OCI-LY7 (cell line): ENCODE data around the gene ZNF792. TPM values are rescaled to one million over a fixed set of nuclear protein-coding genes. Genes with fewer than 3 reads are reported as not detected.

Experiments used
- BruUV-seq: library from RNA; stranded (reverse); fragments of 400-500 nt; replicated peaks from 2 replicates; lab custom pipeline; 2021; lab: Mats Ljungman, UMichigan
- CTCF ChIA-PET: fragments of 300-600 bp; sonication (Branson Sonifier 250); formaldehyde crosslinking; loops from one replicate; lab custom pipeline; 2022; ENCODE audit warnings: antibody characterized with exemption; ENCODE audit not compliant: unreplicated experiment; lab: Charles Lee
- POLR2A ChIA-PET: fragments of 300-600 bp; sonication (Branson Sonifier 250); formaldehyde crosslinking; loops from one replicate; lab custom pipeline; 2022; ENCODE audit warnings: antibody characterized with exemption; lab: Charles Lee
- DNase-seq: peaks from one replicate; pipeline ENCODE4 v3.0.0-alpha.2; 2015; ENCODE audit warnings: low spot score
- H2AFZ ChIP-seq: fragments of 200-600 bp; sonication (generic), shearing (Covaris generic); 2 replicates; pipeline ENCODE4 v1.6.1; 2014; ENCODE audit warnings: mild to moderate bottlenecking, antibody characterized with exemption, low read length, moderate library complexity
- H3K27ac ChIP-seq: fragments of 200-600 bp; sonication (generic); 2 replicates; pipeline ENCODE4 v1.5.1; 2014; ENCODE audit warnings: mixed run types, low read depth, mild to moderate bottlenecking, moderate library complexity, low read length, inconsistent platforms; ENCODE audit not compliant: poor library complexity, severe bottlenecking
- H3K36me3 ChIP-seq: fragments of 200-600 bp; sonication (generic); 2 replicates; pipeline ENCODE4 v1.6.1; 2014; ENCODE audit warnings: mild to moderate bottlenecking, antibody characterized with exemption, low read length, moderate library complexity, mixed read lengths; ENCODE audit not compliant: insufficient read depth
- H3K4me1 ChIP-seq: fragments of 200-600 bp; sonication (generic); 2 replicates; pipeline ENCODE4 v1.5.1; 2014; ENCODE audit warnings: mild to moderate bottlenecking, low read length; ENCODE audit not compliant: insufficient read depth, poor library complexity, severe bottlenecking
- H3K4me2 ChIP-seq: fragments of 200-600 bp; sonication (generic); 2 replicates; pipeline ENCODE4 v1.6.1; 2014; ENCODE audit warnings: mild to moderate bottlenecking, low read length
- H3K4me3 ChIP-seq: fragments of 200-600 bp; sonication (generic); 2 replicates; pipeline ENCODE4 v1.5.1; 2014; ENCODE audit warnings: mild to moderate bottlenecking, low read depth, low read length; ENCODE audit not compliant: poor library complexity, severe bottlenecking
- H3K79me2 ChIP-seq: fragments of 200-600 bp; sonication (generic); 2 replicates; pipeline ENCODE4 v1.6.1; 2016; ENCODE audit warnings: low read depth, mild to moderate bottlenecking, low read length, moderate library complexity, mixed read lengths; ENCODE audit not compliant: insufficient read depth
- H3K9me2 ChIP-seq: fragments of 200-600 bp; sonication (generic); 2 replicates; pipeline ENCODE4 v1.6.1; 2016; ENCODE audit warnings: mild to moderate bottlenecking, low read length, mixed read lengths; ENCODE audit not compliant: insufficient read depth
- H3K9me3 ChIP-seq: fragments of 200-600 bp; sonication (generic); 2 replicates; pipeline ENCODE4 v1.6.1; 2014; ENCODE audit warnings: mild to moderate bottlenecking, mixed run types, low read length, mixed read lengths
- H4K20me1 ChIP-seq: fragments of 200-600 bp; sonication (generic); 2 replicates; pipeline ENCODE4 v1.6.1; 2014; ENCODE audit warnings: mild to moderate bottlenecking, antibody characterized with exemption, low read length, moderate library complexity, mixed read lengths; ENCODE audit not compliant: insufficient read depth
- EZH2phosphoT487 ChIP-seq: fragments of 200-600 bp; sonication (generic); IDR thresholded peaks from 2 replicates; pipeline ENCODE4 v1.6.1; 2018; ENCODE audit warnings: low read depth, borderline replicate concordance, mild to moderate bottlenecking, mixed run types, antibody characterized with exemption, low read length, moderate library complexity, mixed read lengths
- intact Hi-C: fragments of 100-400 bp; cut with micrococcal nuclease; formaldehyde crosslinking; loops from one replicate; pipeline ENCODE4 v1.10.0; 2022; ENCODE audit not compliant: unreplicated experiment
- total RNA-seq, 2 experiments: library from RNA; depleted of rRNA in 1 of 2; stranded (reverse); fragments of >200 nt in 1 of 2; shearing (Covaris generic) in 1 of 2; gene quantifications; 2 replicates each; pipeline ENCODE4 v1.2.3, GENCODE V29; 2014 to 2022
- TF ChIP-seq, protein P1 (sequence below): fragments of 200-600 bp; sonication (generic); conservative IDR thresholded peaks from 2 replicates; pipeline ENCODE4 v1.5.1; 2014; ENCODE audit warnings: mild to moderate bottlenecking, antibody characterized with exemption, low read length, moderate library complexity, mixed read lengths

The ZNF792 gene
- total RNA-seq, 2 experiments from 2014 or later = 8.0 to 9.5 TPM

DNA sequence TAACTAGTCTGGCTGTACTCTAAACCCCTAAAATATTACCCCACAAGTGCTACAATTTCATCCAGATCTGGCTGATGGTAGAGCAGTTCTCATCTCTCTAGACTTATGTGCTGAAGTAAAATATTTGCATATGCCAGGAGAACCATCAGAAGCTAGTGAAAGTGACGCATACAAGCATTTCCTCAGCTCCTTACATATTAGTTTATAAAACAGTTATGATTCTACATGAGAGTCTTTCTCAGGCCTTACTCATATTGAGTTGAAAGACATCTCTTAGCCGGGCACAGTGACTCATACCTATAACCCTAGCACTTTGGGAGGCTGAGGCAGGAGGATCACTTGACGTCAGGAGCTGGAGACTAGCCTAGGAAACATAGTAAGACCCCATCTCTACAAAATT lies 53.3 kb downstream of the ZNF792 start:
- ChIA-PET POLR2A (interaction anchor here (0.6 kb wide), 1 partner anchor 52 kb away, joined by 3 read pairs; no protein-coding TSS in a partner anchor), CTCF (no interaction called here)
- Histone ChIP-seq H3K36me3 (no peaks in the 10 kb centered on the region), H3K4me2 (no peak overlapping the region), H3K79me2 (no peaks in the 10 kb centered on the region), H3K9me3 (no peaks in the 10 kb centered on the region), H3K4me1 (no peaks in the 10 kb centered on the region), H4K20me1 (no peaks in the 10 kb centered on the region), H2AFZ (no peak overlapping the region), H3K4me3 (no peak overlapping the region), H3K9me2 (no peaks in the 10 kb centered on the region), H3K27ac (no peak overlapping the region)
- intact Hi-C loops = no loop called here
- DNase-seq = no peak
- no TSS peak for BruUV-seq
- TF ChIP-seq, protein P1, sequence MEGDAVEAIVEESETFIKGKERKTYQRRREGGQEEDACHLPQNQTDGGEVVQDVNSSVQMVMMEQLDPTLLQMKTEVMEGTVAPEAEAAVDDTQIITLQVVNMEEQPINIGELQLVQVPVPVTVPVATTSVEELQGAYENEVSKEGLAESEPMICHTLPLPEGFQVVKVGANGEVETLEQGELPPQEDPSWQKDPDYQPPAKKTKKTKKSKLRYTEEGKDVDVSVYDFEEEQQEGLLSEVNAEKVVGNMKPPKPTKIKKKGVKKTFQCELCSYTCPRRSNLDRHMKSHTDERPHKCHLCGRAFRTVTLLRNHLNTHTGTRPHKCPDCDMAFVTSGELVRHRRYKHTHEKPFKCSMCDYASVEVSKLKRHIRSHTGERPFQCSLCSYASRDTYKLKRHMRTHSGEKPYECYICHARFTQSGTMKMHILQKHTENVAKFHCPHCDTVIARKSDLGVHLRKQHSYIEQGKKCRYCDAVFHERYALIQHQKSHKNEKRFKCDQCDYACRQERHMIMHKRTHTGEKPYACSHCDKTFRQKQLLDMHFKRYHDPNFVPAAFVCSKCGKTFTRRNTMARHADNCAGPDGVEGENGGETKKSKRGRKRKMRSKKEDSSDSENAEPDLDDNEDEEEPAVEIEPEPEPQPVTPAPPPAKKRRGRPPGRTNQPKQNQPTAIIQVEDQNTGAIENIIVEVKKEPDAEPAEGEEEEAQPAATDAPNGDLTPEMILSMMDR = no peak
- no peak for TF ChIP-seq EZH2phosphoT487

Other genes starting within 250 kb of the ZNF792 start
- 13.0 and 18.8 TPM in 2 replicates for gene ZNF181, start 230.0 kb downstream of the ZNF792 start, total RNA-seq (2014; rRNA removed; shearing (Covaris generic))
- 8.3 and 10.4 TPM in 2 replicates for gene ZNF181, start 230.0 kb downstream of the ZNF792 start, total RNA-seq (2022)
- 0.44 and 3.0 TPM in 2 replicates for gene ZNF599, start 191.0 kb downstream of the ZNF792 start, total RNA-seq (2014; rRNA removed; shearing (Covaris generic))
- 2.8 and 3.3 TPM in 2 replicates for gene ZNF599, start 191.0 kb downstream of the ZNF792 start, total RNA-seq (2022)
- not detected in 2 replicates for gene ZNF30, start 37.3 kb downstream of the ZNF792 start, total RNA-seq (2014; rRNA removed; shearing (Covaris generic))
- gene ZNF30, start 37.3 kb downstream of the ZNF792 start, total RNA-seq (2022) = not detected in 2 replicates
- gene GRAMD1A, start 36.1 kb upstream of the ZNF792 start, total RNA-seq (2014; rRNA removed; shearing (Covaris generic)) = 67.9 and 84.2 TPM in 2 replicates
- gene GRAMD1A, start 36.1 kb upstream of the ZNF792 start, total RNA-seq (2022) = 124 and 133 TPM in 2 replicates
- gene SCN1B, start 66.2 kb upstream of the ZNF792 start, total RNA-seq (2014; rRNA removed; shearing (Covaris generic)) = 0.41 and 0.59 TPM in 2 replicates
- gene SCN1B, start 66.2 kb upstream of the ZNF792 start, total RNA-seq (2022) = 3.1 and 3.6 TPM in 2 replicates
- 0.19 TPM in 1 of 2 replicates, not detected in the other for gene HPN, start 77.5 kb upstream of the ZNF792 start, total RNA-seq (2014; rRNA removed; shearing (Covaris generic))
- 0.17 TPM in 1 of 2 replicates, not detected in the other for gene HPN, start 77.5 kb upstream of the ZNF792 start, total RNA-seq (2022)
- 0.35 TPM in 1 of 2 replicates, not detected in the other for gene FXYD3, start 151.6 kb upstream of the ZNF792 start, total RNA-seq (2014; rRNA removed; shearing (Covaris generic))
- gene FXYD3, start 151.6 kb upstream of the ZNF792 start, total RNA-seq (2022) = 0.88 TPM in 1 of 2 replicates, not detected in the other
- gene LGI4, start 170.8 kb upstream of the ZNF792 start, total RNA-seq (2014; rRNA removed; shearing (Covaris generic)) = 0.28 and 1.1 TPM in 2 replicates
- 2.7 and 5.9 TPM in 2 replicates for gene LGI4, start 170.8 kb upstream of the ZNF792 start, total RNA-seq (2022)
- gene FXYD1, start 174.6 kb upstream of the ZNF792 start, total RNA-seq (2014; rRNA removed; shearing (Covaris generic)) = 0.57 and 1.8 TPM in 2 replicates
- 5.5 and 11.5 TPM in 2 replicates for gene FXYD1, start 174.6 kb upstream of the ZNF792 start, total RNA-seq (2022)
- gene FXYD7, start 179.0 kb upstream of the ZNF792 start, total RNA-seq (2014; rRNA removed; shearing (Covaris generic)) = 0.50 and 1.2 TPM in 2 replicates
- gene FXYD7, start 179.0 kb upstream of the ZNF792 start, total RNA-seq (2022) = 6.1 and 6.3 TPM in 2 replicates
- gene FXYD5, start 190.5 kb upstream of the ZNF792 start, total RNA-seq (2014; rRNA removed; shearing (Covaris generic)) = 76.8 and 82.1 TPM in 2 replicates
- gene FXYD5, start 190.5 kb upstream of the ZNF792 start, total RNA-seq (2022) = 147 and 155 TPM in 2 replicates